Hematopoietic multipotent progenitor cell treated with erythropoietin and hydrocortisone succinate and interleukin-3 and kit ligand, for 4 days (in vitro differentiated cells): Measurements from ENCODE around the gene DIPK1C.
A peak's percentile ranks its signal among the peaks of the same experiment; 100 is the strongest.

Source experiments
- DNase-seq: peaks from one replicate; pipeline ENCODE4 v3.0.0-alpha.2; 2015

Gene DIPK1C

GRCh38 chr18:74480149-74480651, 23.1 kb upstream of the DIPK1C start:
- peak; percentile 22 for DNase-seq

- DNase-seq = no peak
These were observed 22.5 kb upstream of the DIPK1C start for GRCh38 chr18:74479486-74480148.

GRCh38 chr18:74478880-74479279, 21.8 kb upstream of the DIPK1C start:
- DNase-seq = no peak

GRCh38 chr18:74478316-74478715, 21.2 kb upstream of the DIPK1C start:
- no peak for DNase-seq

GRCh38 chr18:74477771-74478170, 20.7 kb upstream of the DIPK1C start:
- no peak for DNase-seq

GRCh38 chr18:74476140-74476539, 19.0 kb upstream of the DIPK1C start:
- DNase-seq = peak; percentile 43

- DNase-seq = no peak
These were observed 17.0 kb upstream of the DIPK1C start for GRCh38 chr18:74473976-74474640.

- DNase-seq = no peak
These were observed 15.2 kb upstream of the DIPK1C start for GRCh38 chr18:74472312-74472711.

- no peak for DNase-seq
These were observed 11.5 kb upstream of the DIPK1C start for GRCh38 chr18:74468547-74469061.

GRCh38 chr18:74465775-74466174, 8.7 kb upstream of the DIPK1C start:
- no peak for DNase-seq

GRCh38 chr18:74463983-74464382, 6.9 kb upstream of the DIPK1C start:
- no peak for DNase-seq

GRCh38 chr18:74463254-74463653, 6.1 kb upstream of the DIPK1C start:
- no peak for DNase-seq

- DNase-seq = no peak
These were observed 3.7 kb upstream of the DIPK1C start for GRCh38 chr18:74460825-74461224.

- no peak for DNase-seq
These were observed 2.8 kb upstream of the DIPK1C start for GRCh38 chr18:74459889-74460288.

GRCh38 chr18:74457725-74458421, 765 bp upstream of the DIPK1C start:
- DNase-seq = no peak

GRCh38 chr18:74456349-74457042, 612 bp downstream of the DIPK1C start:
- DNase-seq = no peak

- DNase-seq = no peak
These were observed 1.1 kb downstream of the DIPK1C start for GRCh38 chr18:74456017-74456348.

- no peak for DNase-seq
These were observed 1.7 kb downstream of the DIPK1C start for GRCh38 chr18:74455386-74455785.

GRCh38 chr18:74454279-74454751, 2.8 kb downstream of the DIPK1C start:
- DNase-seq = no peak

GRCh38 chr18:74453642-74454198, 3.4 kb downstream of the DIPK1C start:
- DNase-seq = no peak

GRCh38 chr18:74453016-74453566, 4.0 kb downstream of the DIPK1C start:
- no peak for DNase-seq

GRCh38 chr18:74451148-74451547, 6.0 kb downstream of the DIPK1C start:
- DNase-seq = no peak
